HG03565 (cell line): ENCODE measurements around the gene BCLAF1.
"Not testable (repeated sequence)": the region's sequence is repeated elsewhere in the genome, so short reads cannot be mapped to it uniquely, and the experiment has no call there.

ENCODE experiments used
- ATAC-seq: cut with Tn5 transposase; IDR thresholded peaks from one replicate; pipeline ENCODE4 v1.9.1; 2021; ENCODE audit warnings: mild to moderate bottlenecking, moderate library complexity; ENCODE audit not compliant: unreplicated experiment

Gene BCLAF1

DNA sequence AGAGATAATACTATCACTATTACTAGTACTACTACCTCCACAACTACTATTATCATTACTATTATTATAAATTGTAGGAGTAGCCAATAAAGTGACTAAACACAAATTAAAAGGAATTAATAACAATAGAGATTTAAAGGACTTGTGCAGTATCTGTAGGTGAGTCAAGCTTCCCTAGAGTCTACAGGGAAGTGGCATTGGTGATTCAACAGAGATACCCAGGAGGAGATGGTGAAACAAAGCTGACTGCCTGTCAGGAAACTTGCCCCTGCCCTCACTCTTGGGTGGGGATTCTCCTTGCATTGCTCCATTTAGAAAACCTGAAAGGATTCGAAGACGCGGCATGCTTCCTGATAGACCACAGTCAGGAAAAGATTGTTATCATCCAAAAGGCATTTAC lies 23.3 kb upstream of the BCLAF1 start:
- ATAC-seq = no peak

DNA sequence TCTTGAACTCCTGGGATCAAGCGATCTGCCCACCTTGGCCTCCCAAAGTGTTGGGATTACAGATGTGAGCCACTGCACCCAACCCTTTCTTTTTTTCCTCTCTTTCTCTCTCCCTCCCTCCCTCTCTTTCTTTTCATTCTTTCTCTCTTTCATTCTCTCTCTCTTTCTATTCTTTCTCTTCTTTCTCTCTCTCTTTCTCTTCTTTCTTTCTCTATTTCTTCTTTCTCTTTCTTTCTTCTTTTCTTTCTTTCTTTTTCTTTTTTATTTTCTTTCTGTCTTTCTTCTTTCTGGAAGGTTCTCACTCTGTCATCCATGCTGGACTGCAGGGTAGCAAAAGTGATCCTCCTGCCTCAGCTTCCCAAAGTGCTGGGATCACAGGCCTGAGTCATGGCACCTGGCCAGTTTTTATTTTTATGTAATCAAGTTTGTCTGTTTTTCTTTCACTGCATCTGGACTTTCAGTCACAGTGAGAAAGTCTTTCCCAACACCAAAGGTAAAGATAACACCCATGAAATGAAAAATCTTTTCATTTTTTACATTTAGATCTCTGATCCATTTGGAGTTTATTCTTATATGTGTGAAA lies 20.2 kb upstream of the BCLAF1 start:
- ATAC-seq = no peak

DNA sequence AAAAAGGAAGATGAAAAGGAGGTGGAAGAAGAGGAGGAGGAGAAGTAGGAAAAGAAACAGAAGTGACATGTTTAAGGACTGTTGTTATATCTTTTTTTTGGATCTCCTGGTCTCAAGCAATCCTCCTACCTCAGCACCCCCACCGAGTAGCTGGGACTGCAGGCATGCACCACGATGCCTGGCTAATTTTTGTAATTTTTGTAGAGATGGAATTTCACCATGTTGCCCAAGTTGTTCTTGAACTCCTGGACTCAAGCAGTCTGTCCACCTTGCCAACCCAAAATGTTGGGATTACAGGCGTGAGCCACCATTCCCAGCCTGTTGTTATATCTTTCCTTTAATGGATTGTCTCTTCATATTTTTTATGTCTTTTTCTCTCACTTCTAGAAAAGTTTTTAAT lies 19.5 kb upstream of the BCLAF1 start:
- ATAC-seq = no peak

DNA sequence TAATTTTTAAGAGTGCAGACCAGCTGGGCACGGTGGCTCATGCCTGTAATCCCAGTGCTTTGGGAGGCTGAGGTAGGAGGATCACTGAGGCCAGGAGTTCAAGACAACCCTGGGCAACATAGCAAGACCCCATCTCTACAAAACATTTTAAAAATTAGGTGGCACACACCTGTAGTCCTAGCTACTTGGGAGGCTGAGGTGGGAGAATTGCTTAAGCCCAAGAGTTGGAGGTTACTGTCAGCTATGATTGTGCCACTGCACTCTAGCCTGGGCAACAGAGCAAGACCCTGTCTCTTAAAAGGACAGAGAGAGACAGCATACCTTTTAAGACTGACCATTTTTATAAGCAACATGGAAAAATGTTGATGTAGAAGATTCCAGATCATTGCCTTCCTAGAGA lies 18.8 kb upstream of the BCLAF1 start:
- not testable (repeated sequence) for ATAC-seq

DNA sequence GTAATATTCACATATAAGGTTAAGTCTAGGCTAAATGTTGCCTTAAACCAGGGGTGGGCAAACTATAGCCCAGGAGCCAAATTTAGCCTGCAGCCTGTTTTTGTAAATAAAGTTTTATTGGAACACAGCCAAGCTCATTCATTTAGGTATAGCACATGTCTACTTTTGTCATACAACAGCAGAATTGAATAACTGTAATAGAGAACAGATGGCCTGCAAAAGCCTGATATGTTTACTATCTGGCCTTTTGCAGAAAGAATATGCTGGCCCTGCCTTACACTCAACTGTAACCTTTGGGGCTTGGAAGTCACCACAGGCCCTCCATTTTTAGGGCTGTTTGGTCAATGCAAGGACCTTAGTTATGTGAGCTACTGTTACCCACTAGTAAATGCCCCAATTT lies 17.7 kb upstream of the BCLAF1 start:
- ATAC-seq = no peak

DNA sequence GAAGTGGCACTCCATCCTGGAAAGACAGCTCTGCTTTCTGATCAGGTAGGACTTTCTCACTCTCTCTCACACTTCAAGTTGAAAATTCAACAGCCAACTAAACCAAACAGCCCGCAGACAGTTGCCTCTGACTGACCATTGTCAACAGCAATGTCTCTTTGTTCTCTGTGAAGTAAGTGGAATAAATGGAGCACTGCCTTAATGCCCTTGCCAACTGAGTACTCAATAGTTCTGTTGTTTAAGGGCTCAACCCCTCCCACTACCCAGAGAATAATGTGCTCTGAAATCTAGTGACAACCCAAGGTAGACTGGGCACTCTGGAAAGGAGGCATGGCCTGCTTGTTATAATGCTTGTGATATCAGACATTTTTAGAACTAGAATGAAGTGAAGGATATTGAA lies 16.8 kb upstream of the BCLAF1 start:
- ATAC-seq = no peak

DNA sequence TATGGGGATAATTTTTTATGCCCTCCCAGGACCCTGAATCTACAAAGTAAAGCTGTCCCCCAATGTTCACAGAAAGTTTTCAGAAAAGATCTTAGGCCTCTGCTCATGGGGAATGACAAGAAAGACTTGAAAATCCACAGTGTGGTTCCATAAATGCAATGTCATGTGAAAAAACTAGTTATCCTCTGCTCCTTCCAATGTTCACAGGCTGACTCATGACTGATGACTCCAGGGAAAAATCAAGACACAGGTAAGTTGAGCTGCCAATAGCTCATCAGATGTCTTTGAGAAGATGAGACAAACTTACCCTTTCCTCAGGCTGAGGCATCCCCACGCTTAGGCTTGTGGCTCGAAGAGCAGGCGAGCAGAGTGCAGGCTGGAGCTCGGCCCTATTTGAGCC lies 14.8 kb upstream of the BCLAF1 start:
- no peak for ATAC-seq

DNA sequence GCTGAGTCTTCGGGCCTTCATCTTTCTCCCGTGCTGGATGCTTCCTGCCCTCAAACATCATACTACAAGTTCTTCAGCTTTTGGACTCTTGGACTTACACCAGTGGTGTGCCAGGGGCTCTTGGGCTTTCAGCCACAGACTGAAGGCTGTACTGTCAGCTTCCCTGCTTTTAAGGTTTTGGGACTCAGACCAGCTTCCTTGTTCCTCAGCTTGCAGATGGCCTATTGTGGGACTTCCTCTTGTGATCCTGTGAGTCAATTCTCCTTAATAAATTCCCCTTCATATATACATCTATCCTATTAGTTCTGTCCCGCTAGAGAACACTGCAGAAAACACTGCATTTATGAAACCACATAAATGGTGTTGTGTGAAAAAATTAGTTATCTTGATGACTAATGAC lies 13.9 kb upstream of the BCLAF1 start:
- no peak for ATAC-seq

DNA sequence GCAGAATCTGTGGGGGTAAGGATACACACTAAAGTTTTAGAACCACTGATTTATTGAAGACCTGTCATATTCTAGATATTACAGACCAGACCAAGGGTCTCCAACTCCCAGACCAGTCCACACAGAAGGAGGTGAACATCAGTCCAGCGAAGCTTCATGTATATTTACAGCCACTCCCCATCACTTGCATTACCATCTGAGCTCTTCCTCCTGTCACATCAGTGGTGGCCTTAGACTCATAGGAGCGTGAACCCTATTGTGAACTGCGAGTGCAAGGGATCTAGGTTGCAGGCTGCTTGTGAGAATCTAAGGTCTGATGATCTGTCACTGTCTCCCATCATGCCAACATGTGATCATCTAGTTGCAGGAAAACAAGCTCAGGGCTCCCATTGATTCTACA lies 5.0 kb upstream of the BCLAF1 start:
- no peak for ATAC-seq

DNA sequence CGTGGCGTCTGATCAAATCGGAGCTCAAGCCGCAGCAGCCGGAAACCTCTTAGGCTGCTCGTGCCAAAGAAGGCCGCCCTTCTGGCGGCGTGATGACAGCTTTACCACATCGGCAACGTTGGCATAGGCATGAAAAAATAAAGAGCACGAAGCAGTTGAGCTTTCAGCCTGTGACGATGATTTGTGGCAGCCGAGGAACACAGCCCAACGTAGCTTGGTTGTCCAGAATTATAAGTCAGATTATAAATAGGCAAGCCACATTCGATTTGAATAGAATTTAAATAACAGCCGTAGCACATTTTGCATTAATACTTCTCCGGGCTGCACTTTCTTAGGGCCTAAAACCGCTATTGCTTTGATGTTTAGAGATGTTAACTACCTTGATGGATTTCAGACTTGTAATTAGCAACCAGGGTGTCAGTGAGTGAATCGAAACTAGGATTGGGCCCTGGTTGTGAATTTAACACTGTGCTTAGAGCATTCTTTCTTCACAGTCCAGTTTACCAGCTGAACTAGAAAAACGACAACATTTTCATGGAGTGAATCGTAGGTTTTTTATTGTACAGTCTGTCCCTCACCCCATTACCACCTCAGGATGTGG lies 864 bp upstream of the BCLAF1 start:
- ATAC-seq = peak; percentile 14

DNA sequence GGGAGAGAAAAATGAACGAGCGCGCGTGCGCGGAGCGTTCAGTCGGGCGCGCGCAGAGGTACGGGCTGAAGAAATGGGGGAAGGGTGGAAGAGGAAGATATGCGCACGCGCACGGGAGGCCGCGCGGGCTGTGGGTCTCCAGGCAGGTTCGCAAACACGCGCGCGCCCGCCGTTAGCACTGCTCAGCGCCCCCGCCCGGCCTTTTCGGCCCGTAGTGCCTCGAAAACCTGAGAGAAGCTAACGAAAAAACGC lies 393 bp downstream of the BCLAF1 start:
- no peak for ATAC-seq

DNA sequence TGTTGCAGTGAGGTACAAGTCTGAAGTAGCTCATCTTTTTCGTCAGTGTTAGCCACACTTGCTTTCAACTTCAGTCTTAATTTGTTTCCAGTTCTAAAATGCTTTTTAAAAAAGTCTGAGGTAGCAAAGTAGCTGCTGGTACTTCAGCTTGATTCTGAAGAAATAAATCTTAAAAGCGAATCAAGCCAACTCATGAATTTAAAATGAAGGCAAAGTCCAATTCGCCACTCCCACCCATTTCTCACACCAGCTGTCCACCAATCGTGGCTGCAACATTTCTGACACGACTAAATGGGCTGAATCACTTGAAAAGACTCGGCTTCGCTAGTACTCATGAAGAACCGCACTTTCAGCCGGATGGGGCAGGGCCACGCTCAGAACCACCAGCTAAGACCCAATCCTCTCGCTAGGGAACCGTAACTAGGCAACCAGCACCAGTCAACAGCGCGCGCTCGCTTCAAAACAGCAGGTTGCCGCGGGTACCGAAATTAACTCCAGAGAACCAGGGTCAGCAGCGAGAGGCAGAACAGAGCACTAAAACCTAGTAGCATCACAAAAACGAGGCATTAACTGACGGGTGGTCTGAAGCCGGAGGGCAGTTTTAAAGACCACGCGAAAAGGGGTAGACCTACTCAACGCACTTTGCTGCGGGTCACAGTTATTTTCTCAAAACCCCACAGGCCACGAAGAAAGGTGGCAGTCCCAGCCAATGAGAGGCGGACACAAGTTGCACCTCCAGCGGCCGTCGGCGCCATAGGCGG lies 900 bp downstream of the BCLAF1 start:
- peak; percentile 23 for ATAC-seq

DNA sequence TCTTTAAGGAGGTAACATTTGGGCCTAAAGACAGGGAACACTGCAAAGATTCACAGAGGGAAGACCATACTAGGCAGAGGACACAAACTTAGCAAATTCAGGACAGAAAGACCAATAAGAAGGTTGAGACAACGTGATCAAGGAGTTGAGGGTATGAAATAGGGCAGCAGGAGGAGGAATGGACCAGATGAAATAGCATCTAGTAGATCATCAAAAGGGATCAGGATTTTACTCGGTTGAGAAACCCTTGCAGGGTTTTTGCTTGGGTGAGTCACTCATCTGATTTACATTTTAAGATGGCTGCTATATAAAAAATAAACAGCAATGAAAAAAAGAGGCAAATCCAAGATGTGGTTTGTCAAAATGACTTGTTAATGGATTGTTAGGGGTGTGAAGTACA lies 4.7 kb downstream of the BCLAF1 start:
- ATAC-seq = no peak

DNA sequence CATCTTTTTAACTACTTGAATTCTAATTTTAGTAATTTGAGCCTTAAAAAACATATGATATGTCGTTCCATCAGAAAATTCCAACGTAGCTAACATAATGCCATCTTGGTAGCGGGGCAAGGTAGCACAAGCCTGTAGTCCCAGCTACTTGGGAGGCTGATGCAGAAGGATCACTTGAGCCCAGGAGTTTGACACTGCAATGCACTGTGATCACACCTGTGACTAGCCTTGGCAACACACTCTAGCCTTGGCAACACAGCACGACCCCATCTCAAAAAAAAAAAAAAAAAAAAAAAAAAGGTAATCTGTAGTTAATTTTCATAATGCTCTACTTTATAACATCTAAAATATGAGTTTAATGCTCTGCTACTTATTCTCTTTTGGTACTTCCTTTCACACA lies 6.7 kb downstream of the BCLAF1 start:
- ATAC-seq = no peak

DNA sequence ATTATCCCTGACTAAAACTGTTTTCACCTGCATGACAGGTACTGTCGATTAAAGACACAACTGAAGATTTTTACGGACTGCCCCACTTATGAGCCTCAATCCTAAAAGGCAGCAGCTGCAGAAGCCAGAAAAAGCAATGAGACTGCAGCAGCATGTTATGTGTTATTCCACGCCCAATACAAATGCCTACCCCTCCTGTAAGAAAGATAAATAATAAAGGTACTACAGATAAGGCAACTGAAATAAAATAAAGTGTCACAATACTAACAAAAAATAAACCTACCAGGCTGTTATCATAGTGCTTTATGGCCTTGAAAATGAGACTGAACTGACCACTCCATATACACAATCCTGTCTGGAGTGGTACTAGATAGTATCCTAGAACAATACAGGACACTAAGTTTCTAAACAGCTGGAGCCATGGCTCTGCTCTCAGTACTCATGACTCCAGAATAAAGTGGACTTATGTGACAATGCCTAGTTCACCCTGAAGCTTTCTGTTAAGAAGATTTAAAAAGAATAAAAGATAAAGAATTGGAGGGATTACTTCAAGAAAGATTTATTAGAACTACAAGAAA lies 9.5 kb downstream of the BCLAF1 start:
- no peak for ATAC-seq

DNA sequence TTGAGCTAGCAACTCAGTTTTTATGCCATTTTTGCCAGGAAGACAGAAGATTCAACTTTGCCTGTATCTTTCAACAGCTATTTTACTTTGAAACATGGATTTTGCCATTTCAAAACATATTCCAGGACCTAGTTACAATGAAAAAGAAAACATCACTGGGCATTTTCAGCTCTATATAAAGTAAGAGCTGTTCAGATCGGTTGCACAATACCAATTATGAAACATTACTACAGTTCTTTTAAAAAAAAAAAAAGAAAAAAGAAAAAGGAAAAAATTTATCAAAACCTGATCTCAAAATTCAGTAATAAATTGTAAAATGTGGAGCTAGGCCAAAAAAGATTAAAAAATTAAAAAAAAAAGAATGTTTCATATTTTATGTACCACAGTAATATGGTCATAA lies 15.6 kb downstream of the BCLAF1 start:
- ATAC-seq = no peak

DNA sequence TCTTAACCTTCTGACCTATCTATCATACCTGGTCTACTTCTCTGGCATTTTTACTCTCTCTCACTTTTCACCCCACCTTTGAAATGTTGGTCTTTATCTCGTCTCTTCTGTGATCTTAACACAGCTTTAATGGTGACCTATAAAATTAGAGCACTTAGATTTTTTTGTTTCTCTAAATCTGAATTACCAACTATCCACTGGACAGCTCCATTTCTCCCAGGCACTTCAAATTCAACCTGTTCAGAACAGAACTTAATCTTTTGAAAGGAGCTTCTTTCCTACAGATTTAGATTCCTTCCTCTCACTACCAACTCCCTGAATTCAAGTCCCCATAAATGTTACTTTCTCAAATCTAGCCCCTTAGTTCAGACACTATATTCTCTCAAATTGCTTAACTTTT lies 24.5 kb downstream of the BCLAF1 start:
- ATAC-seq = no peak

DNA sequence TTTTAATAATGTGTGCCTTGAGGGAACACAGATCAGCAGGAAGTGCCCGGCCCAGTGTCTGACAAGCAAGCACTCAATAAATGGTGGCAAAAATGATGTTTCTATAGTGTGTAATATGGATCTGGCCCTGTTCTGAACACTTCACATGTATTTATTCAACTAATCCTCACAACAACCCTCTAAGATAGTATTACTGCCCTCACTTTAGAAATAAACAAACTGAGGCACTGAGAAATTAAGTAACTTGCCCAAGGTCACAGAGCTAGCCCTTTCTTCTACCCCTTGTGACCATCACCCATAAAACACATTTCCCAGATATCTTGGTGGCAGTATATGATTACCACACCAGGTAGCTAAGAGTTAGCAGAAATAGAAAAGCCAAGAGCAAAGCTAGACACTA lies 26.7 kb downstream of the BCLAF1 start:
- no peak for ATAC-seq

DNA sequence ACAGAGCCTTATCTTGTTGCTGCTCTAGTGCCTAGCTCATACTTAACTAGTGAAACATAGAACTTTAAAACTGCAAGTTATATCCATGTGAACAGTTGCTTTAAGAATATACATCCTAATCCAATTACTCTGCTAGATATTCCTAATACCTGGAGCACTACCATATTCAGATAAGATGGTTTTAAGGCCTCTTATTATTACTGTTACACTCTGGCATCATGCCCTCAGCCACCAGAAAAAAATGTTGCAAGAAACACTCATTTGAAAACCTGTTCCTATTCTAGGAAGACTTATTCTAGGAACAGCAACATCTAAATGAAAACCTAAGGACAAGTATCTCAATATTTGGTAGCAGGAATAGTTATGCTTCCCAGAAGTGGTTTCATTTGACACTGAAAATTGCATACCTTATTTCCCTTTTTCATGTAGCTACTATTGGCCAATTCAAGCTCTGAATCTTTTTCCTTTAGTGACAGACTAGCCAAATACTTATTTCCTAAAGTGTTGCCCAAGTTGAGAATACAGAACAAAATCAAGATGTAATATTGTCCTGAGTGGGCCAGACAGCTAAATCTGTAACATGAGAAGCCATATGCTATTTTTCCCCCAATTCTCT lies 34.7 kb downstream of the BCLAF1 start:
- ATAC-seq = no peak

DNA sequence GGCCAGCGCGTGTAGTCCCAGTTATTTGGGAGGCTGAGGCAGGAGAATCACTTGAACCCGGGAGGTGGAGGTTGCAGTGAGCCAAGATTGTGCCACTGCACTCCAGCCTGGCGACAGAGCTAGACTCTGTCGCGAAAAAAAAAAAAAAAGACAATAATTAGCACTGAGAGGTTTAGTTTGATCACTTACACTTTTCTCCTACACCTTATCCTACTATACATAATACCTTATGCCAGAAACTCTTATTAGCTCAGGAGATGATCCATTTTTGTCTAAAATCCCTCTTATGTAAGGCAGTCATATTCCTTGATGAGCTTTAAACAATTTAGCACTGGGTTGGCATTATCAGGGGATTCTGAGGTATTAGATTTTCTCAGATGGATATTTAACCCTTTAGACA lies 35.9 kb downstream of the BCLAF1 start:
- ATAC-seq = no peak

DNA sequence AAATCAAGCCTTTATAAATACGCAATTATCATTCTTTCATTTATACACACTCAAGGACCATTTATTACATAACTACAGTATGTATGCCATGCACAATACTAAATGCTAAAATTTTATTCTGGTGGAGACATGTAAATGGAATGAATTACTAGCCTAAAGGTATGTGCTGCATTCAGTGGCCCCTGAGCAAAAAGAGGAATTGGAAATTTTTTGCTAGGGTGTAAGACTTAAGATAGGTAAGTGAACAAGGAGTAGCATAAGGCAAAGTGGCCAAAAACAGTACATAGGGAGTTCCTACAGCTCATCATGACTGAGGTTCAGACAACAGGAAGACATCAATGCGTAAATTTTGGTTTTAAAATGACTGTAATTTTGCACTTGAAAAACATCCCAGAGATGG lies 37.2 kb downstream of the BCLAF1 start:
- no peak for ATAC-seq

DNA sequence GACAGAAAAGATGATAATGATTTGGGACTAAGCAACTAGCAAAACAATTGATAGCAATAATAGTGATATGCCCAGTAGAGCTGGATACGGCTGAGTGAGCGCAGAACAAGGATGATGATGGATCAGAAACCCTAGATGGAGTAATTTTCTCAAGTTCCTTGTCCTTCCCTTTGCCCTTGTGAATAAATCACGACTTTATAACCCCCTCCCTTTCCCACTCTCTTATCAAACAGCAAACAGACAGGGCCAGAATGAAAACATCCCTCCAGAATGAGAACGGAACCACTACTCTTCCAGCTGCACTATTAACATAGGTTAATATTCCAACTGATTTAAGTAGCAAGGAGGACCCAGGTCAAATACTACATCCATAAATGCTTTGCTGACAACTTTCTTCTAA lies 38.3 kb downstream of the BCLAF1 start:
- no peak for ATAC-seq
